Lower lobe of right lung (tissue), 2 donors: ENCODE measurements around the gene MAGEB4. TPM values are rescaled to one million over a fixed set of nuclear protein-coding genes. Genes with fewer than 3 reads are reported as not detected.

Source experiments
- ATAC-seq, 2 donors: fragments of 200-7000 bp; cut with Tn5 transposase; one replicate each; pipeline ENCODE4 v1.9.1; 2020 to 2022; ENCODE audit warnings: mild to moderate bottlenecking in 2 of 2, moderate library complexity in 2 of 2
- DNase-seq: peaks from one replicate; pipeline ENCODE4 v3.0.0-alpha.2; 2020
- H3K27ac ChIP-seq: fragments of 200-600 bp; one replicate; pipeline ENCODE4 v1.8.0; 2022
- H3K27me3 ChIP-seq: fragments of 200-600 bp; one replicate; pipeline ENCODE4 v1.8.0; 2022; ENCODE audit warnings: low read depth
- H3K36me3 ChIP-seq: fragments of 200-600 bp; one replicate; pipeline ENCODE4 v1.8.0; 2022; ENCODE audit warnings: mild to moderate bottlenecking
- H3K4me1 ChIP-seq: fragments of 200-600 bp; one replicate; pipeline ENCODE4 v1.8.0; 2022
- H3K4me3 ChIP-seq: fragments of 200-600 bp; one replicate; pipeline ENCODE4 v1.8.0; 2022; ENCODE audit warnings: mild to moderate bottlenecking
- H3K9me3 ChIP-seq: fragments of 200-600 bp; one replicate; pipeline ENCODE4 v1.8.0; 2022
- intact Hi-C: fragments of 100-400 bp; cut with DNase I; formaldehyde crosslinking; loops from one replicate; pipeline ENCODE4 v1.11.0; 2022
- total RNA-seq: library from RNA; stranded (reverse); fragmentation: NEBNext Ultra II Directional; extraction: Animal tissue kit (Norgen Biotek cat#: 25700); gene quantifications from one replicate; pipeline ENCODE4 v1.2.1, GENCODE V29; 2021
- TF ChIP-seq, protein P1 (sequence below): fragments of 200-600 bp; IDR thresholded peaks from one replicate; pipeline ENCODE4 v1.8.0; 2022; ENCODE audit warnings: antibody characterized with exemption, mild to moderate bottlenecking
- donor health status: DM: no; HTN: yes; CAD: no; lungs with severe emphysema.

The MAGEB4 gene
- total RNA-seq, 1 donor from 2014 or later: not detected

DNA sequence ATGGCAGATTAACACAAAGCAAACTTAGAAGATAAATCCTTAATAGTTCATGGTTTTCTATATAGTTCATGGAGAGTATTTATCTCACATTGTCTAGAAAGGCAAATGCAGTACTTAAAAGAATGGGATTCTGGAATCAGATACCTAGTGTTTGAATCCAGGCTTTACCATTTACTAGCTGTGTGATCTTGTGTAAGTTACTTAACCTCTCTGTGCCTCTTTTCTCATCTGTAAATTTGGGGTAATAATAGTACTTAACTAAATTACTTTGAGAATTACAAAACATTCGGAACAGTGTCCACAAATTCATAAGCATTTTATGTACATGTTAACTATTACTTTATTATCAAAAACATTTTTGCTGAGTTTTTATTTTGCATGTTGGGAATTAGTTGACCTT, 21.0 kb downstream of the MAGEB4 start:
- Histone ChIP-seq H3K36me3 (no peaks in the 10 kb centered on the region), H3K9me3 (no peaks in the 10 kb centered on the region), H3K4me3 (no peak overlapping the region), H3K27ac (no peak overlapping the region), H3K27me3 (no peaks in the 10 kb centered on the region), H3K4me1 (no peaks in the 10 kb centered on the region)
- DNase-seq (no peak), ATAC-seq (no peak)
- TF ChIP-seq, protein P1, sequence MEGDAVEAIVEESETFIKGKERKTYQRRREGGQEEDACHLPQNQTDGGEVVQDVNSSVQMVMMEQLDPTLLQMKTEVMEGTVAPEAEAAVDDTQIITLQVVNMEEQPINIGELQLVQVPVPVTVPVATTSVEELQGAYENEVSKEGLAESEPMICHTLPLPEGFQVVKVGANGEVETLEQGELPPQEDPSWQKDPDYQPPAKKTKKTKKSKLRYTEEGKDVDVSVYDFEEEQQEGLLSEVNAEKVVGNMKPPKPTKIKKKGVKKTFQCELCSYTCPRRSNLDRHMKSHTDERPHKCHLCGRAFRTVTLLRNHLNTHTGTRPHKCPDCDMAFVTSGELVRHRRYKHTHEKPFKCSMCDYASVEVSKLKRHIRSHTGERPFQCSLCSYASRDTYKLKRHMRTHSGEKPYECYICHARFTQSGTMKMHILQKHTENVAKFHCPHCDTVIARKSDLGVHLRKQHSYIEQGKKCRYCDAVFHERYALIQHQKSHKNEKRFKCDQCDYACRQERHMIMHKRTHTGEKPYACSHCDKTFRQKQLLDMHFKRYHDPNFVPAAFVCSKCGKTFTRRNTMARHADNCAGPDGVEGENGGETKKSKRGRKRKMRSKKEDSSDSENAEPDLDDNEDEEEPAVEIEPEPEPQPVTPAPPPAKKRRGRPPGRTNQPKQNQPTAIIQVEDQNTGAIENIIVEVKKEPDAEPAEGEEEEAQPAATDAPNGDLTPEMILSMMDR: no peak
- intact Hi-C loops: no loop called here

DNA sequence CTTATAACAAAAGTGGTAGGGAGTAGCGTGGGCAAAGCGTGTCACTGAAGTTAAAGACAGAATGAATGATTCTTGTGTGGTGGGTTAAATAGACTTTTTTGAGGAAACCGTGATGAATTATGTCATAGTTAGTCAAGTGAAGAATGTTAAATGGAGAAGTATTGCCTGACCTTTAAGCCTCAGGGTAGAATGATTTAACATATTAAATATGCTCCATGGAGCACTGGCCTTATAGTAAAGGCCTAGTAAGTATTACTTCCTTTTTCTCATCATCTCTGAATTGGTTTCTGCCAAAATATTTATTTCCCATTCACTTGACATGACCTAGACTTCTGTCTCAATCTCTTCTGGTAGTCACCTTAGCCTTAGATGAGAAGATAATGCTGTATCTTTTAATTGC, 28.8 kb downstream of the MAGEB4 start:
- no peak overlapping the region for H3K27ac ChIP-seq
- ATAC-seq: no peak
- no peaks in the 10 kb centered on the region for H3K36me3 ChIP-seq
- H3K4me1 ChIP-seq: no peaks in the 10 kb centered on the region
- no peaks in the 10 kb centered on the region for H3K9me3 ChIP-seq
- no peaks in the 10 kb centered on the region for H3K27me3 ChIP-seq
- no peak overlapping the region for H3K4me3 ChIP-seq
- intact Hi-C loops: no loop called here
- DNase-seq: no peak
- TF ChIP-seq, protein P1: no peak

DNA sequence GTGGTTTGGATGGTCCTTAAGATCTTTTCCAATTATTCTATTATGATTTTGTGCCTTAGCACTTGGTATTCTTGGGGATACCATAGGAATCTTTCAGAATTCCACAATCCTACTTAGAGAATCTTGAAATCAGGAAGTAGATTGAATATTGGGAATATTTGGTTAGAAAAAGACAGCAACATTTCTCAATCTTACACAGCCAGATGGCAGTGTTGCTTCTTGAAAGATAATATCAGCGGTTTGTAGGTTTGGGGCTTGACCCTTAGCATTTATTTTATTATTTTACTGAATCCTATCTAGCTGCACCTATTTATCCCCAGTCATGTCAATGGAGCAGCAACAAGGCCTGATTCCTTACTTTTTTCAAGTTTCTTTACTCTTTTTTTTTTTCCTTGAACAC, 33.7 kb downstream of the MAGEB4 start:
- TF ChIP-seq, protein P1: no peak
- intact Hi-C loops: no loop called here

DNA sequence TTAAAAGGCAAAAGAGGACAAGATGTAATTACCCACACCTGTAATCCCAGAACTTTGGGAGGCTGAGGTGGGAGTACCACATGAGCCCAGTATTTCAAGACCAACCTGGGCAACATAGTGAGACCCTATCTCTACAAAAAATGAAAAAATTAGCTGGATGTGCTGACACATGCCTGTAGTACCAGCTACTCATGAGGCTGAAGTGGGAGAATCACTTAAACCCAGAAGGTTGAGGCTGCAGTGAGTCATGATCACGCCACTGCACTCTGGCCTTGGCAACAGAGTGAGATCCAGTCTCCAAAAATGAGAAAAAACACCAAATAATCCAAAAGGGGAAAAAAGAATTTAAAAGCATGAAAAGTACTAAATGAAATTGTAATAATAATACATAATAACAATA, 36.6 kb downstream of the MAGEB4 start:
- H3K4me3 ChIP-seq: no peak overlapping the region
- no peaks in the 10 kb centered on the region for H3K9me3 ChIP-seq
- no peaks in the 10 kb centered on the region for H3K36me3 ChIP-seq
- no peak for DNase-seq
- TF ChIP-seq, protein P1: no peak
- ATAC-seq: no peak
- H3K4me1 ChIP-seq: no peaks in the 10 kb centered on the region
- no peaks in the 10 kb centered on the region for H3K27me3 ChIP-seq
- intact Hi-C loops: no loop called here
- no peak overlapping the region for H3K27ac ChIP-seq

More for the DNA sequence above, 33.7 kb downstream of the MAGEB4 start:
- Histone ChIP-seq H3K4me3 (no peak overlapping the region), H3K9me3 (no peaks in the 10 kb centered on the region), H3K36me3 (no peaks in the 10 kb centered on the region), H3K27ac (no peak overlapping the region), H3K4me1 (no peaks in the 10 kb centered on the region), H3K27me3 (no peaks in the 10 kb centered on the region)
- ATAC-seq (no peak), DNase-seq (no peak)

DNA sequence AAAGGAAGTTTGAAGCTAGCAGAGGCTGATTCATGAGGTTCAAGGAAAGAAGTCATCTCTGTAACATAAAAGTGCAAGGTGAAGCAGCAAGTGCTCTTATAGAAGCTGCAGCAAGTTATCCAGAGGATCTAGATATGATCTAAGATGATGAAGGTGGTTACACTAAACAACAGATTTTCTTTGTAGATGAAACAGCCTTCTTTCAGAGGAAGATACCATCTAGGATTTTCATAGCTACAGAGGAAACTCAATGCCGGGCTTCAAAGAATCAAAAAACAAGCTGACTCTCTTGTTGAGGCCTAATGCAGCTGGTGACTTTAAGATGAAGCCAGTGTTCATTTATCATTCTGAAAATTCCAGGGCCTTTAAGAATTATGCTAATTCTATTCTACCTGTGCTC, 38.6 kb downstream of the MAGEB4 start:
- H3K36me3 ChIP-seq: no peaks in the 10 kb centered on the region
- ATAC-seq (no peak), DNase-seq (no peak)
- H3K9me3 ChIP-seq: no peaks in the 10 kb centered on the region
- intact Hi-C loops: no loop called here
- TF ChIP-seq, protein P1: no peak
- H3K27ac ChIP-seq: no peak overlapping the region
- no peak overlapping the region for H3K4me3 ChIP-seq
- H3K4me1 ChIP-seq: no peaks in the 10 kb centered on the region
- H3K27me3 ChIP-seq: no peaks in the 10 kb centered on the region

DNA sequence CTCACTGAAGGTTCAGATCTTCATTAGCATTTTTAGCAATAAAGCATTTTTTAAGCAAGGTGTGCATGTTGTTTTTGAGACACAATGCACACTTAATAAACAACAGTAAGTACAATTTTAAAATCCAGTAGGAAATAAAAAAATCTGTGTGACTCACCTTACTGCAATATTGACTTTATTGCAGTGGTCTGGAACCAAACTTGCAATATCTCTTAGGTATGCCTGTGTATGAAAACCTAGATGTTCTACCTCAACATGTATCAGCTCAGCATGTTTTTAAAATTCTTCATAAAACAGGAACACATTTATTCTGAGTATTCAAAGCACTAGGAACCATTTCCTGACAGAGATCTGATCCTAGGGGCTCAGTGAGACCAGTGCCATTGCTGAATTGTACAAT, 40.7 kb downstream of the MAGEB4 start:
- no peak overlapping the region for H3K27ac ChIP-seq
- no peaks in the 10 kb centered on the region for H3K9me3 ChIP-seq
- intact Hi-C loops: no loop called here
- DNase-seq (no peak), ATAC-seq (no peak)
- H3K36me3 ChIP-seq: no peaks in the 10 kb centered on the region
- TF ChIP-seq, protein P1: no peak
- H3K4me1 ChIP-seq: no peaks in the 10 kb centered on the region
- H3K4me3 ChIP-seq: no peak overlapping the region
- no peaks in the 10 kb centered on the region for H3K27me3 ChIP-seq
